ENCODE data around the gene ZNF695.

- TF ChIP-seq POLR2AphosphoS5 (IDR thresholded peaks at IDR 0.05; ENCODE audit: borderline replicate concordance, low read depth, low read length) (no peak), EZH2 (IDR thresholded peaks at IDR 0.05) (no peak)
Measured at GRCh38 chr1:247008406-247008799, 546 bp upstream of the ZNF695 start.
